ENCODE results near the gene PIGH. TPM values are rescaled to one million over a fixed set of nuclear protein-coding genes. Genes with fewer than 3 reads are reported as not detected.
A peak's percentile ranks its signal among the peaks of the same experiment; 100 is the strongest.
"Not testable (repeated sequence)": the region's sequence is repeated elsewhere in the genome, so short reads cannot be mapped to it uniquely, and the experiment has no call there.

PIGH gene
- total RNA-seq, 1 experiment from 2014 or later = 26.2 TPM

DNA sequence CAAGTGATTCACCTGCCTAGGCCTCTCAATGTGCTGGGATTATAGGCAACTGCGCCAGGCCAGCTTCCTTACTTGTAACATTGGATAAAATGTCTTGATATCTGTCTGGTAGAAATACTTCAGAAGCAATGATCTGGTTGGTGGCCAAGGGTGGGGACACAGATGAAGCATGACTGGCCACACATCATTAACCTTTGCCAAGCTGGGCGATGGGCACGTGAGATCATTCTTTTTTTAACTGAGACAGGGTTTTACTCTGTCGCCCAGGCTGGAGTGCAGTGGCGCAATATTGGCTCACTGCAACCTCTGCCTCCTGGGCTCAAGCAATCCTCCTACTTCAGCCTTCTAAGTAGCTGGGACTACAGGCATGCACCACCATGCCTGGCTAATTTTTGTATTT is 35.8 kb downstream of the PIGH start:
- DNase-seq (ENCODE audit: low read depth) = peak; percentile 85
- in situ Hi-C loops (cut with HindIII; ENCODE audit: low pct_unique_long_range_greater_than_20kb, low sequenced_read_pairs) = no loop called here

DNA sequence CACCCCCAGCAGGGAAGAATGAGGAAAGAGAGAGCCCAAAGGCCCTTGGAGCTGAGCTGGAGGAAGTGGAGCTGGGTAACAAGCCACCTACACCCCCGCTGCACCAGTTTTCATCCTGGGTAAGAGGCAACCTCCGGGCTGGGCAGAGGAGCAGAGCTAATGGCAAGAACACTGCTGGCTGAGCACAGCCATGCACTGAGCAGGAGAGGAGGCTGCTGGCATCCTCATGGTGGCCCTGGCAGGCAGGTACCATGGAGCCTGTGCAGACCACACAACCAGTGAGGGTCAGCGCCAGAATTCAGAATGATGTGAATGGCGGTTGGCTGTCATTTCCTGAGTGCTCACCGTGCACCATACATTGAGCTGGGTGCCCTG is 37.3 kb downstream of the PIGH start:
- in situ Hi-C loops (cut with HindIII; ENCODE audit: low pct_unique_long_range_greater_than_20kb, low sequenced_read_pairs) = no loop called here
- DNase-seq (ENCODE audit: low read depth) = no peak

DNA sequence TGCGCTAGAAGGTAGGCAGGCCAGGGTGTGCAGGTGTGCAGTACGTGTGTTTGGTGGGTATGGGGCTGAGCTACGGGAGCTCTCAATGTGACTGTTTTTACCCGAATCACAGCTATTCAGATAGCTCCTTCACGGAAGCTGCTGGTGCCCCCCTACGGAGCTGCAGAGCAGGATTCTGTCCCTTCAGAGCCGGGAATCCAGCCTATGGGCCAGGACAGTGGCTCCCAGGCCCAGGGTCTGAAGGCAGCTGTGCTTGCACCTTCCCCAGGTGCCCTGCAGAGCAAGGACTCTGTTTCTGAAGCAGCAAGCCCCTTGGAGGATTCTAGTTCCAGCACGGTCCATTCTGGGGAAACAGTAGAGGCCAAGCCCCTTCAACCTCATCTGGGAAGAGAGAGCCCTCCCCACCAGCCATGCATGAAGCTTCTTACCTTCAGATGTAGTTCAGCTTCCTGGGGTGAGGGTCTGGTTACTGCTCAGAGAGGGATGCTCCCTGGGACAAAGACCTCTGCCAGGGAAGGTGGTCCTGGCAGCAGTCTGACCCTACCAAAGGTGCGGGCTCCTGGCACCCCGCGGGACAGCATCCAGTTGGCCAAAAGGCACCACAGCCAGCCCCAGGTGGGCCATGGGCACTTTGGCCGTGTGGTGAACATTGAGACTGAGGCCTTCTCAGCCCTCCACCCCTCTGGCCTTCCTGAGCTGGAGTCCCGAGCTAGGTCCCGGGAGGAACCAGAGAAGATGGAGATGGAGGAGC is 37.9 kb downstream of the PIGH start:
- in situ Hi-C loops (cut with HindIII; ENCODE audit: low pct_unique_long_range_greater_than_20kb, low sequenced_read_pairs) = no loop called here

DNA sequence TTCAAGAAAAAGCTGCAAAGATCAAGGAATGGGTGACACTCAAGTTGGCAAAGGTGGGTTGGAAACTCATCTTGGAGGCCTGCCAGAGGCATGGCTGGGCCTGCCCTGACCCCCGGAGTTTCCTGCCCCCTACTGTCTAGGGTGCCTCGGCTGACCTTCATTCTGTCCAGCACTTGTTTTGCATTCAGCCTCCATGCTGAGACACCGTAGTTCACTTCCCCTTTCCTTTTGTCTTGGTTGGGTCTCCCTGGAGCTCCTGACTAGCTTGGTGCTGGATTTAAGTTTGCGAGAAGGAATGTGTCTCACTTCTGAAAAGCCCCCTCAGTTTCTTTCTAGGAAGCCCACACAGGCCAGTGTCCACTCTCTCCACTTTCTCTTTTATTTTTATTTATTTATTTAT is 40.4 kb downstream of the PIGH start:
- in situ Hi-C loops (cut with HindIII; ENCODE audit: low pct_unique_long_range_greater_than_20kb, low sequenced_read_pairs) = no loop called here

More for the DNA sequence above, 37.9 kb downstream of the PIGH start:
- DNase-seq (ENCODE audit: low read depth) = no peak

DNA sequence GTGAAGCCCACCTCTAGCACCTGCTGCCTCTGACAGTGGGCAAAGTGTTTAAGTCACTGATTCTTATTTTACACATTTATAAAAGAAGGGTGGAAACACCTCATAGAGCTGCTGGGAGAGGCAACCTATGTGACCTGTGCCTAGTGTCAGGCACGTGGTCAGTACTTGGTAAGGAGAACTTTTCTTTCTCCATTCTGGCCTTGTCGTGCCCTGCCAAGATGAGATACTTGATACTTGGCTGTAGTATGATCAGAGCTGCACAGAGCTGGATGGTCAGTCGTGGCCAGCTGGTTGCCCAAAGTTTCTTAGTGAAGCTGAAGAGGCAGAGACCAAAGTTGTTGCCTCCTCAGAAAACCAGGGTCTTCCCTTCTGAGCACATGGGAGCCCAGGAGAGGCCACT is 42.4 kb downstream of the PIGH start:
- in situ Hi-C loops (cut with HindIII; ENCODE audit: low pct_unique_long_range_greater_than_20kb, low sequenced_read_pairs) = no loop called here
- DNase-seq (ENCODE audit: low read depth) = no peak

More for the DNA sequence above, 40.4 kb downstream of the PIGH start:
- no peak for DNase-seq (ENCODE audit: low read depth)

DNA sequence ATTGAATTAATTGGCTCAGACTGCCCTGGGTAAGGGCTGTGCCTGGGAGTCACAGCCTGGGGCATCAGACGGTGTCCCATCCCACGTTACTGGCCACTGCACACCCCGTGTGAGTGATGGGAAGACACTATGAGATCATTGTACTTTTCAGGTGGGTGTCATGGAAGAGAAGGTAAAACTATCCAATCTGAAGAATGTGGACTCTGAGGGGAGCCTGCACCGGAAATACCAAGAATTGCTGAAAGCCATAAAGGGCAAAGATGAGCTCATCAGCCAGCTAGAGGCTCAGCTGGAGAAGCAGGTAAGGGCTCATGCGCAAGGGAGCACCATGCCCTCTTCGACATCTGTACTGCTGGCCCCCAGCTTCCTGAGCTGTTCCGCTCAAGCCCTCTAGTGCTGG is 43.0 kb downstream of the PIGH start:
- DNase-seq (ENCODE audit: low read depth) = no peak
- in situ Hi-C loops (cut with HindIII; ENCODE audit: low pct_unique_long_range_greater_than_20kb, low sequenced_read_pairs) = no loop called here

DNA sequence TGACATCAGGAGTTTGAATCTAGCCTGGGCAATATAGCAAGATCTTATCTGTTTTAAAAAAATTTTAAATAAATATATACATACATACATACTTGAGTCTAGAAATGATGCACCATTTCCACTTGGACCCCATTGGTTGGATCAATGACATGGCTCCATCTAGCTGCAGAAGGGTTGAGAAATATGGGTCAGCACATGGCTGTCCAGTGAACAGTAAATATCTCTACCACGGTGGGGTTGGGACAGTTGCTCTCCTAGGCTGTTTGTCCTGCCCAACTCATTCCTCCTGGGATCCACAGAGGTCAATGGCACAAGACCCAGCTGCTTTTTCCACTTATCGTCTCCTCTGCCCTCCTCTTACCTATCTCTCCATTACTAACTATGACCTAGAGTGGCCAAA is 43.4 kb downstream of the PIGH start:
- in situ Hi-C loops (cut with HindIII; ENCODE audit: low pct_unique_long_range_greater_than_20kb, low sequenced_read_pairs) = no loop called here
- no peak for DNase-seq (ENCODE audit: low read depth)

DNA sequence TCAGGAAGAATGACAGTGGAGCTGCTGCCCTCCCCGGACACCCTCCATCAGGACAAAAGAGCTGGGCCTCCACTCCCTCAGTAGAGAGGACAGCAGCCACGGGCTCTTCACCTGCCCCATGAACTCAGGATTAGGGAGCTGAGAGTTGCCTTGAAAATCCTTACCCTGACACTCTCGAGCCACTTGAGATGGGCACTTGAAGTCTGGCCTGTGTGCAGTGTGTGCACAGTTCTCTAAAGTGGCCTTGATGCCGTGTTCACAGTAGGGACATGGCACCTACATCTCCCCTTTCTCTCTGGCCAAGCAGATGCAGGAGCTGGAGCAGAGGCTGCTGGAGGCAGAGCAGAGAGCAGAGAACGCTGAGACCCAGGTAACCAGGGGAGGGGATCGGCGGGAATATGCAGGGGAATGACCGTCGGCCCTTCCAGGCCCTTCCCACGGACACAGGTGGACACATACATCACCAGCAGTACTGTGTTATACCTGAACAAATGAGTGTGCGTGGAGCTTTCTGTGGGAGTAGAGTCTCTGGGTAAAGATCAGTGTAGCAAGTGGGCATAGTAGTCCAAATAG is 44.5 kb downstream of the PIGH start:
- DNase-seq (ENCODE audit: low read depth) = no peak
- in situ Hi-C loops (cut with HindIII; ENCODE audit: low pct_unique_long_range_greater_than_20kb, low sequenced_read_pairs) = no loop called here

DNA sequence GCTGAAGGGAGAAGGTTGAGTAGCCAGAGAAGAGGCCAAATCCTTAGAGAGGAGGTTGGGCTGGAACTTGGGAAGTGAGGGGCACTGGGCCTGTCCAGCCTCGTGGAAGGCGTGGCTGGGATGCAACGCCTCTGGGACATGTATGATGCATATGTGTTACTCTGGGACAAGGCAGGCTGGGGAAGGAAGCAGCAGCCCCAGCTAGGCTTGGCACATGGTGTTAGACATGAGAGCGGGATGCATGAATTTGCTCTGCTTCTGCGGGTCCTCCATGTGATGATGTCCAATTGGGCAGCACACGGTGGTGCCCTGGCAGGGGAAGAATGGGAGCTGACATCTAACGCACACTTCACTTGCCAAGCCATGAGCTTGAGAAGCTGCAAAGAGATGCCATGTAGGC is 45.7 kb downstream of the PIGH start:
- no peak for DNase-seq (ENCODE audit: low read depth)
- in situ Hi-C loops (cut with HindIII; ENCODE audit: low pct_unique_long_range_greater_than_20kb, low sequenced_read_pairs) = no loop called here

DNA sequence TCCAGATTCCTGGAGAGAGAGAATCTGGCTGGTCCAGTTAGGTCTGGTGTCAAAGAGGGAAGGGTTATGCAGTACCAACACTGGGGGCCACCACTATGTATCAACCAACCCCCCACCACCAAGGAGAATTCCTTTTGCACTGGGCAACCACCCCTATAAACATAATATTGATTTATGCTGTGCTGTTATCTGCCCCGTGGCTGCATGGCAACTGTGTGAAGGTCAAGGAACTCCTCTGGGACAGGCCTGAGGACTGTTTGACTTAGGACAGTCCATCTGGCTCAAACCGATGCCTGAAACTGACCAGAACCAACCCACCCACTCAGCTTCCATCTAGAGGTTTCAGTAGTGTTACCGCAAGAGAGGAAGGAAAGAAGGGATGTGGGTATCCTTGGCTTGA is 46.5 kb downstream of the PIGH start:
- DNase-seq (ENCODE audit: low read depth) = no peak
- in situ Hi-C loops (cut with HindIII; ENCODE audit: low pct_unique_long_range_greater_than_20kb, low sequenced_read_pairs) = no loop called here

DNA sequence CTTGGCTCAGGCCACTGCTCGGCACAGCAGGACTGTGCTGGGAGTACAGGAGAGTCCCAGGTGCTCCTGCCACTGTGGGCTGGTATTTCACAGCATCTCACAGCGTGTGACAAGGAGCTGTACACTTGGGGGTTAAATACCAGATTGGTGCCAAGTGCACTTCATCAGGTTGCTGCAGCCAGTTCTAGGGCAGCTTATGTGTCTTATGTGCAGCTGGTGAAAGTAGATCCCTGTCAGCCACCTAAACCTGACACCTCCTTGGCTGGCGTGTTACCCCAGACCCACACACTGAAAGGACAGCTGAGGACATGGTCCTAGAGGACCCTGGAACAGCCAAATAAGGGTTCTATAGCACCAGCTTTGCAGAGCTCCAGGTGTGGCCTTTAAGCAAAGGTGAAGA is 48.1 kb downstream of the PIGH start:
- DNase-seq (ENCODE audit: low read depth) = no peak
- in situ Hi-C loops (cut with HindIII; ENCODE audit: low pct_unique_long_range_greater_than_20kb, low sequenced_read_pairs) = no loop called here

DNA sequence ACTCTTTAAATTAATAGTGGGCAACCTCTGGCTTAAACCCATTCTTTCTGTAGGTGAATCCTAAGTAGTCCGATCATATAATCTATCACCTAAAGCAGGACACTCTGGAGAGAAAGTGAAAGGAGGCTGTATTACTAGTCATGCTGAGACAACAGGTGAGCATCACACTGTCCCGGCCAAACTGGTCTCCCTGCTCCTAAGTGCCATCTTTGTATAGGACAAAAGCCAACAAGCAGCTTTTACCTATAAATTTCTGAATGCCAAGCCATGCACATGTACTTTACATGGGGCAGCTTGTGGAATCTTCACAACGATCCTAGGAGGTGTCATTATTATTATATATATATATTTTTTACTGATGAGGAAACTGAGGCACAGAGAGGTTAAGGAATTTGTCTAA is 48.9 kb downstream of the PIGH start:
- no peak for DNase-seq (ENCODE audit: low read depth)
- in situ Hi-C loops (cut with HindIII; ENCODE audit: low pct_unique_long_range_greater_than_20kb, low sequenced_read_pairs) = no loop called here

DNA sequence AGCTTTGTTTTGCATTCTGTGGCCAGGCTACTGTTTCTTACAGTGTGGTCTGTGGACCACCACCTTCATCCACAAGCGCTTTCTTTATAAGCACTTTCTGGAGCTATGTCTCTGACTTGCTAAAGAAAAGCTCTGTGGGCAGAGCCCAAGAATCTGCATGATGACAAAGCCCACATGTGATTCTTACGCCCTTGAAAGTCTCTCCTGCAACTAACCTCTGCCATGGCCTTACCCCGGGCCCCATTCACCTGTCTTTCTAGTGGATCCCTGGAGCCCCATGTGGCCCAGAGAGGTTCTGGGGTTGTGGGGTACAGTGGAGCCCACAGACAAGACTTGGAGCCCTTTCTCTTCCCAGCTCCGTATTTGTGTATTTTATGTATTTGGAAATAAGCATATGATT is 50.3 kb downstream of the PIGH start:
- DNase-seq (ENCODE audit: low read depth) = no peak
- in situ Hi-C loops (cut with HindIII; ENCODE audit: low pct_unique_long_range_greater_than_20kb, low sequenced_read_pairs) = no loop called here

DNA sequence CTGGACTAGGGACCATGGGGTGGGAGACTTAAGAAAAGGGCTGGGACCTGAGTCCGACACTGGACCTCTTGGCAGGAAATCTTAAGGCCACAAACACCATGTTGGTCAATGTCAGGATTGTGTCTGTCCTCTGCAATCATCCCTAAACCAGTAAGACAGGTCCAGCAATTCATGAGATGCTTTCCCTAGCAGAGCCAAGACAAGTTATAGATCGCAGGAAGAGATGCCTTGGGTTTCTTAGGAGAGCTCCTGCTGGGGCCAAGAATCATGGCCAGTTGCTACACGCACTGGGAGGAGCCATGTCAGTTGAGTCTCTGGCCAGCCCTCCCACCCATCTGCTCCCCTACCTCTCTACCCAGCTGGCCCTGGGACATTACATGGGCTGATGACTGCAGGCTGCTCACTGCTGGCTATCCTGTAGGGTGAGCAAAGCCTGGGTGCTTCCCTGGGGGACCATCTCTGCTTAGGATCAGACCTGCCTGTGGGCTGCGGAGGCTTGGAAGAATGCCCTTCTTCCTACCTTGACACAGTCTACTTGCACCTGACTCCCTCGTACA is 52.8 kb downstream of the PIGH start:
- in situ Hi-C loops (cut with HindIII; ENCODE audit: low pct_unique_long_range_greater_than_20kb, low sequenced_read_pairs) = no loop called here
- no peak for DNase-seq (ENCODE audit: low read depth)

DNA sequence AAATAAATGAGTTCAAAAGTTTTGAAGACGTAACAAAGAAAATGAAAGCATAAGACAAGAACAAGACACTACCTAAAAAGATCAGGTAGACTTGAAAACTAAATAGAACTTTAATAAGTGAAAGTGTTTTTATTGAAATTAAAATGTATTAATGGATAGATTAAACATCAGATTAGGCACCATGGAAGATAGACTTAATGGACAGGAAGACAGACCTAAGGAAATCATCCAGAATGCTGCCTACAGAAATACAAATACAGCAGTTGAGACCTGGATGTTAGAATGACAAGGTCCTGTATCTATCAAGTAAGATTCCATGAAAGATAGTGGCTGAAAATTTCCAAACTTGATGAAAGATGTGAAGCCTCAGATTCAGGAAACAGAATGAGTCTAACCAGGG is 55.5 kb downstream of the PIGH start:
- in situ Hi-C loops (cut with HindIII; ENCODE audit: low pct_unique_long_range_greater_than_20kb, low sequenced_read_pairs) = no loop called here
- DNase-seq (ENCODE audit: low read depth) = no peak

DNA sequence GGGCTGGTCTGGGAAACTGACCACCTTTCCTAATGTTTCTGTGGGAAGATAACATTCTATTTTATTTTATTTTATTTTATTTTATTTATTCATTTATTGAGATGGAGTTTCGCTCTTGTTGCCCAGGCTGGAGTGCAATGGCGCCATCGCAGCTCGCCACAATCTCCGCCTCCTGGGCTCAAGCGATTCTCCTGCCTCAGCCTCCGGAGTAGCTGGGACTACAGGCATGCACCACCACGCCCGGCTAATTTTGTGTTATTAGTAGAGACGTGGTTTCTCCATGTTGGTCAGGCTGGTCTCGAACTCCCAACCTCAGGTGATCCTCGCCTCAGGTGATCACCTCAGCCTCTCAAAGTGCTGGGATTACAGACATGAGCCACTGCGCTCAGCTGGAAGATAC is 57.4 kb downstream of the PIGH start:
- DNase-seq (ENCODE audit: low read depth); in situ Hi-C loops (cut with HindIII; ENCODE audit: low pct_unique_long_range_greater_than_20kb, low sequenced_read_pairs): not testable (repeated sequence)

DNA sequence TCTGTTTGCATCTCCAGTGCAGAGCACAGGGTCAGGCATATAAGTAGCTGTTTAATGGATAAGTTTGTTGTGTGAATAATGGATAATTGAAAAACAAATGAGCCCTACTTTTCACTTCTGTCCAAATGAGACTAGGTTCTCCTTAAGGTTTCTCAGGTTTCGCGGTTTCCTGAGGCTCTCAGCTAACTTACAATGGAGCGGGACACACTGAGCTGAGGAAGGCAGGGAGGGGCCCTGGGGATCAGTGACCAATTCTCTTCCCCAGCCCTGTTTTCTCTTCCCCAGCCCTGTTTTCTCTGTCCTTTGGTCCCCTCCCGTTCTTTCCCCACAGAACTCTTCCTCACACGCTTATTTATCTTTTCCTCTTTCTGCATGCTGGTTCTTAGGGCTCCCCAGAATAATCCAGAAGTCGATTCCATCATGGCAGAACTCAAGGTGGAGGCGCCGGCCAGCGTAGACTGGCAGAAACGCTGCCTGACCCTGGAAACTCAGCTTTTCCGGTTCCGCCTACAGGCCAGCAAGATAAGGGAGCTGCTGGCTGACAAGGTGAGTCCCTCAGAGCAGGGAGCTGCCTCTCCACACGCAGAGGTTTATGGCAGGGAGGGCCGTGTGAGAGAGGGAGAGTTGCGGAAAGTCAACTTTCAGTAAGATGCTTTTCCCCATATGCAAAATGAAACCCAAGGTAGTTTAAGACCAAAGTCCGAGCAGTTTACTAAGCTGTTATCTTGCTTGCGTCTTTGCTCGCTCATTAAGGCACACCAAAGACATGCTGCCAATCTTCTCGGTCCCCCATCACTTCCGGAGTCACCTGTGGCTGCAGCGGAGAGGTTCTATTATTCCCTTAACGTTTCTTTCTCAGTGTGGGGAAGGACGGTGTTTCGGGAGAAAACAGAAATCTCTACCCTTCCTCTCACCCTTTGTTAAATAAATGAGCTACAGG is 58.4 kb downstream of the PIGH start:
- in situ Hi-C loops (cut with HindIII; ENCODE audit: low pct_unique_long_range_greater_than_20kb, low sequenced_read_pairs) = no loop called here
- DNase-seq (ENCODE audit: low read depth) = no peak

Measured in Caki2 (cell line).